AG08395 (cell line): ENCODE measurements around the gene TTC33.
"Not testable (repeated sequence)": the region's sequence is repeated elsewhere in the genome, so short reads cannot be mapped to it uniquely, and the experiment has no call there.

Source experiments
- DNase-seq: peaks from one replicate; pipeline ENCODE4 v3.0.0; 2012; ENCODE audit warnings: mixed read lengths, low spot score

Gene TTC33

GRCh38 chr5:40717281-40717680 lies 38.5 kb downstream of the TTC33 start:
- DNase-seq: peak; percentile 68

GRCh38 chr5:40716590-40716989 lies 39.2 kb downstream of the TTC33 start:
- no peak for DNase-seq

- DNase-seq: no peak
Measured at GRCh38 chr5:40716000-40716399, 39.8 kb downstream of the TTC33 start.

- DNase-seq: no peak
Measured at GRCh38 chr5:40714001-40714400, 41.8 kb downstream of the TTC33 start.

- DNase-seq: not testable (repeated sequence)
Measured at GRCh38 chr5:40710575-40710974, 45.2 kb downstream of the TTC33 start.

- not testable (repeated sequence) for DNase-seq
Measured at GRCh38 chr5:40705484-40705883, 50.3 kb downstream of the TTC33 start.

- DNase-seq: not testable (repeated sequence)
Measured at GRCh38 chr5:40702027-40702426, 53.7 kb downstream of the TTC33 start.

GRCh38 chr5:40700116-40700782 lies 55.5 kb downstream of the TTC33 start:
- DNase-seq: no peak

GRCh38 chr5:40694433-40694832 lies 61.3 kb downstream of the TTC33 start:
- DNase-seq: no peak

GRCh38 chr5:40691894-40692293 lies 63.9 kb downstream of the TTC33 start:
- DNase-seq: no peak

- no peak for DNase-seq
Measured at GRCh38 chr5:40690267-40690666, 65.5 kb downstream of the TTC33 start.

GRCh38 chr5:40689438-40689837 lies 66.3 kb downstream of the TTC33 start:
- peak; percentile 88 for DNase-seq

GRCh38 chr5:40688996-40689395 lies 66.8 kb downstream of the TTC33 start:
- no peak for DNase-seq

GRCh38 chr5:40688127-40688761 lies 67.5 kb downstream of the TTC33 start:
- peak; percentile 73 for DNase-seq

- no peak for DNase-seq
Measured at GRCh38 chr5:40687321-40687720, 68.4 kb downstream of the TTC33 start.

GRCh38 chr5:40685976-40686486 lies 69.7 kb downstream of the TTC33 start:
- no peak for DNase-seq

GRCh38 chr5:40685193-40685592 lies 70.6 kb downstream of the TTC33 start:
- DNase-seq: no peak

GRCh38 chr5:40683305-40683704 lies 72.5 kb downstream of the TTC33 start:
- DNase-seq: no peak

- no peak for DNase-seq
Measured at GRCh38 chr5:40682154-40683017, 73.4 kb downstream of the TTC33 start.

GRCh38 chr5:40681363-40682153 lies 74.2 kb downstream of the TTC33 start:
- peak; percentile 20 for DNase-seq

GRCh38 chr5:40680741-40681362 lies 74.9 kb downstream of the TTC33 start:
- DNase-seq: no peak
